Stimulated activated CD4-positive, alpha-beta T cell treated with anti-CD3 and anti-CD28 coated beads, TNF-alpha, amount 100 ng/mL, for 1 hour (primary cell): Measurements from ENCODE around the gene CORO2A.

Source experiments
- DNase-seq, 3 donors: peaks; one replicate each; pipeline ENCODE4 v3.0.0-alpha.2; 2020; ENCODE audit warnings: low read depth in 3 of 3, low spot score in 1 of 3

Gene CORO2A

DNA sequence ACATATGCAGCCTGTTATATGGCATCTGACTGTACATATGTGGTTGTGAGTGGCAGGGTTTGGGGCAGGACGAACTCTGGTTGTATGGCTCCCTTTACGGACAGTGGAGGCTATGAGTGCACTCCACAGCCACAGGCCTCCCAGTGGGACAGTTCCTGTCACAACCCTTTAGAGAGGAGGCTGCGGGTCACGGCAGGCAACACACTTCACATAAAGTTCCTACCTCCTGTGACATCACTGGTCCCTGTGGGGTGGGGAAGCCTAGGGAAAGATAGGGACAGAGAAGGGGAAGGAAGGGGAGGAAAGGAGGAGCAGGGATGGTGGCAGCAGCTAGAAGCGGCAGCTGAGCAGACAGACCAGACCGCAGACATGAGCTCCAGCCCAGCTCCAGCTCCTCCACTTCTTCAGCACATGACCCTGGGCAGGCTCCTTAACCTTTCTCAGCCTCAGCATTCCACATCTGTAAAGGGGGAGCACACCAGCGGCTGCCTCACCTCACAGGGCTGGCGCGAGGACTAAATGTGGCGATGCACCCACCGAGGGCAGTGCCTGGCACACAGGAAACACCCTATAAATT is 27.4 kb upstream of the CORO2A start:
- DNase-seq, result no peak

DNA sequence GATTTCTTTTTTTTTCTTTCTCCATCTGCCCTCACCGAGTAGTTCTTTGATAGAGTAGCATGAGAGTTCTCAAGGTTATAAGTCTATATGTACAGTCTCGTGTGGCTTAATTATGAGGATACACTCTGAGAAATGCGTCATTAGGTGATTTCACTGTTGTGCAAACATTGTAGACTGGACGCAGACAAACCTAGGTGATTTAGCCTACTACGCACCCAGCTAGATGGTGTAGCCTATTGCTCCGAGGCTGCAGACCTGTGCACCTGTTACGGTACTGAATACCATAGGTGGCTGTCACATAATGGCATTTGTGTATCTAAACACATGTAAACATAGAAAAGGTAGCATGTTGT is 26.9 kb upstream of the CORO2A start:
- DNase-seq, result no peak

- no peak for DNase-seq
Observed at GRCh38 chr9:98218562-98219363, 26.3 kb upstream of the CORO2A start.

GRCh38 chr9:98217255-98217654 is 24.8 kb upstream of the CORO2A start:
- DNase-seq, result no peak

- DNase-seq, result no peak
Observed at GRCh38 chr9:98216391-98216790, 24.0 kb upstream of the CORO2A start.

- DNase-seq, result no peak
Observed at GRCh38 chr9:98215821-98216220, 23.4 kb upstream of the CORO2A start.

DNA sequence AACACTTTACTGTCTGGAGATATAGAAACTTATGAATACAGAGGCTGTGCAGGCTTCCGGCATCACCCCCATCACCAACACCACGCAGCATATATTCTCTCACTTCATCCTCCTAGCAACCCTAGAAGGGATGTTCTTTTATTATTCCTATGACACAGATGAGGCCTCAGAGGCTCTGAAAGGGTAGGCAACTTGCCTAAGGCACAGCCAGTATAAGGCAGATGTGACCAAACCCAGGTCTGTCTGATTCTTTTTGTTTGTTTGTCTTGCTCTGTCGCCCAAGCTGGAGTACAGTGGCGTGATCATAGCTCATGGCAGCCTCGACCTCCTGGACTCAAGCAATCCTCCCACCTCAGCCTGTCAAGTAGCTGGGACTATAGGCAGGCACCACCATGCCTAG is 22.8 kb upstream of the CORO2A start:
- no peak for DNase-seq

- DNase-seq, result no peak
Observed at GRCh38 chr9:98214811-98215210, 22.4 kb upstream of the CORO2A start.

- DNase-seq, result no peak
Observed at GRCh38 chr9:98211260-98211659, 18.8 kb upstream of the CORO2A start.

GRCh38 chr9:98210435-98210834 is 18.0 kb upstream of the CORO2A start:
- no peak for DNase-seq

DNA sequence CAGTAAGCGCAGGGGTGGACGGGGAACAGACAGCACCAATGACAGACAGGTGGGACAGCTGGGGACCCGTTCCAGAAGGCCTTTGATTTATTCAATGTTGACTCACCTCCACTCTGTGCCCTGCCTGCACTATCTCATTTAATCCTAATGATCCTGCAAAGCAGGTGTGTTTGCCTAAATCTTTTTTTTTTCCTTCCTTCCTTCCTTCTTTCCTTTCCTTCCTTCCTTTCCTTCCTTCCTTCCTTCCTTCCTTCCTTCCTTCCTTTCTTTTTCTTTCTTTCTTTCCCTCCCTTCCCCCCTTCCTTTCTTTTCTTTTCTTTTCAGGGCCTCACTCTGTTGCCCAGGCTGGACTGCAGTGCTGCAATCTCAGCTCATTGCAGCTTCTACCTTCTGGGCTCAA is 17.1 kb upstream of the CORO2A start:
- DNase-seq, result no peak

DNA sequence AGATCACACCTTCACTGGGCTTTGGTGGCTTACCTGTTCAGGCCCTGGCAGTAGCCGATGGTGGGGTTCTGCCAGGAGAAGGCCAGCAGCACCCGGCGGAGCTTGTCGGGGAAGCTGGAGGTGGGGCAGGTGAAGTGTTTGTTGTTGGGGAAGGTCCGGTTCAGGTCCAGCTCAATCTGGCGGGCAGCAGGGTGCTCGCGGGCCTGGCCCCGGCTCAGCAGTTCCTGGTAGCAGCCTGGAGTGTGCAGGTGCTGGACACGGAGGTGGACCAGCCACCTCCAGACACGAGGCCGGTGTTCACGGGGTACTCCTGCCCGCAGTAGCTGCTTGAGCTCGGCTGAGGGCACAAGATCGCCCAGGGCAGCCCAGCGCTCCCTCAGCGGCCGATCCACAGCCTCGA is 16.2 kb upstream of the CORO2A start:
- DNase-seq, result no peak

- DNase-seq, result no peak
Observed at GRCh38 chr9:98207606-98208005, 15.2 kb upstream of the CORO2A start.

DNA sequence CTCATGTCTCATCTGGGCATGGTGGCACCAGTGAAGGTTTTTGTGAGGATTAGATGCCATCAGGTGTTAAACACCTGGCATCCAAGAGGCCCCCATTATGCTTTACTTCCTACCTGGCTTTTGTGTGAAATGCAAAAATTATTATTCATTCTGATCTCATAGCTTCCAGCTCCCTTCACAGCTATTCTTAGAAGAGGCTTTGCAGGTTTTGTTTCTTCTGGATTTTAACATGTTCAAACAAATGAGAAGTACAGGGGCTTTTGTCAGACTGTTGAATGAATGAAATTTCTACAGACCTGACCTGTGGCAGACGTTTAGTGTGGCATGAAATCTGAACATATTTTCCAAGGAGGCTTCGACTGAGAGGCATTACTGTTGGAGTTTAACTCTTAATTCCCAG is 14.3 kb upstream of the CORO2A start:
- no peak for DNase-seq

GRCh38 chr9:98204692-98205091 is 12.3 kb upstream of the CORO2A start:
- no peak for DNase-seq

DNA sequence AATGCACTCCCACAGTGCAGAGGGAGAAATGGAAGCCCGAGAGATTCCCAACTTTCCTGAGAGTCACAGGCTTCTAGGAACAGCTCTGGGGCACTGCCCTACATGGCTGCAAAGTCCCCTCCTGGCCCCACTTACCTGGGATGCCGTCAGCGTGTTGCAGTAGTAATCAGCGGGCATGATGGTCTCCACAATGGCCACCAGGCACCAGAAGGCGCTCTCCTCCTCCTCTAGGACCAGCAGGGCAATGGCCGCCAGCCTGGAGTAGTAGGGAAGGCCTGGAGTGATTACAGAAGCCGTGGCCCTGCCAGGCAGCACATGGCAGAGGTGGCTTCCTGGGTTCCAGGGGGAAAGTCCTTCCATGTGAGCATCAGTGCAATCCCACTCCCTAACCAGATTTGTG is 10.7 kb upstream of the CORO2A start:
- DNase-seq, result no peak

- DNase-seq, result no peak
Observed at GRCh38 chr9:98202252-98202651, 9.8 kb upstream of the CORO2A start.

GRCh38 chr9:98201749-98202148 is 9.3 kb upstream of the CORO2A start:
- no peak for DNase-seq

DNA sequence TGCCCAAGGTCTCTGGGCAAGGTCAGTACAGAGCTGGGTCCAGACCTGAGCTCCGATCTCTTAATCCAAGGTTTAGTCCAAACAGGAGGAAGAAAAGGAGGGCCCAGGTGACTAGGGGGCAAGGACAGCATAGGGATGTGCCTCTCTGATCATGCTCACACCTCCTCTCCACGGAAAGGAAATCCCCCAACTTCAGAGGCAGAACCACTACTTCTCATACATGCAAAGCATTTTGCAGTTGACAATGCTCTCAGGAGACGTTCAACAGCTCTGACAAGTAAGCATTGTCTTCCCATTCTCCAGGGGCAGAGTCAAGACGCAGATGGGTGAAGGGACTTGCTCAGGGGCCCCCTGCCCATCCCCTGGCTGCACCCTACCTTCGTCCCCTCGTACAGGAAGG is 8.7 kb upstream of the CORO2A start:
- DNase-seq, result no peak

- DNase-seq, result no peak
Observed at GRCh38 chr9:98199388-98200033, 7.1 kb upstream of the CORO2A start.

DNA sequence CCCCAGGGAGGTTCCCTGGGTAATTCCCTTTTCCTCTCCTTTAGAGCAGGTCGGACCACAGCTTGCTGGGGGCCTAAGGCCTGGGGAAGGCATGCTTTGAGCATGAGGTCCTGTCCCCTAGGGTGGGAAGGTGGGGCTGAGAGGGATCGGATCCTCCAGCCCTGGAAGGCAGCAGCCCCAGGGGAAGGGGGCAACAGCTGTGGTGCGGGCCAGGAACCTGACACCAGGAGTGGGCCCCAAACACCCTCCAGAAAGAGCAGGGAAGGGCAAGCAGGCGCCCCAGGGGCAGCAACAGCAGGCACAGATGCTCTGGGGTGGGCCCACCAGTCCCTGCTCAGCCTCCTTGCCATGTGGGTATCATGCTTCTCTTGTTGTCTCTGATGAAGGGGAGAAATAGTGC is 3.2 kb upstream of the CORO2A start:
- no peak for DNase-seq

- DNase-seq, result no peak
Observed at GRCh38 chr9:98193336-98193944, 1.0 kb upstream of the CORO2A start.
